ENCODE results near the gene CDON.
"Not testable (repeated sequence)": the region's sequence is repeated elsewhere in the genome, so short reads cannot be mapped to it uniquely, and the experiment has no call there.

The CDON gene

DNA sequence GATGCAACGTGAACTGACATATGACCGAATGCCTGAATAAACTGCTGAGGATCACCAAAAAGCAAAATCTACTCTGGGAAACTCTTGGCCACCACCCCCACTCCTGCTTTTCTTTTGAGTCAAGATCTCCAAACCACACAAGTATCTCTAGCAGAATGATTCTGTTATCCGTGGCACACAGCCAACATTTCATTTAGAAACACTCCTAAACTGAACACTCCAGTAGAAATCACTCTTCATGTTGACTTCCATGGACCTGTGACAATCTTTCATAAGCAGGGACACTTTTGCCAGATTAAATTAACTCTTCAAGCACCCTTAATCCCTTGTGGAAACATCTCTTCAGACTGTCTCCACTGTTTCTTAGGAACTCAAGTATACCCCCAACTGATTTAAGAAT, 72.4 kb downstream of the CDON start:
- DNase-seq, result no peak

GRCh38 chr11:125987066-125987641, 75.5 kb downstream of the CDON start:
- no peak for DNase-seq

- not testable (repeated sequence) for DNase-seq
Measured at GRCh38 chr11:125985956-125986355, 76.7 kb downstream of the CDON start.

GRCh38 chr11:125982348-125982730, 80.3 kb downstream of the CDON start:
- DNase-seq, result no peak

- no peak for DNase-seq
Measured at GRCh38 chr11:125980436-125980835, 82.2 kb downstream of the CDON start.

DNA sequence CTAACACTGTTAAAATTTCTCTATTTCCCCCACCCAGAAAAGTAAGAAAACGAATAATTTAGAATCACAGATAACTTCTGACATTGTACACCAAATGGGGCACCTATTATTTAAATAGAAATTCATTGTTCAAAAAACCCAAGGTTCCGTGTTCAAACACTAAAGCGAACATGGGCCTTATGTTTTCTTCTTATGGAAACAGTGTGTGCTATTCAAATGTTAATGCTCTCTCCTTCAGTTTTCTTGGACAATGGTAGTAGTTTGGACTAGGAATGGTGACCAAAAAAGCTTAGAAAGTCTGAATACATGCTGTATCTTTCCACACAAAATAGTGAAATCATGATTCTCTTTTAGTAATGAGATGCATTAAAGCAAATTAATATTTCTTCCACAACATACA, 83.2 kb downstream of the CDON start:
- DNase-seq, result no peak

- no peak for DNase-seq
Measured at GRCh38 chr11:125978778-125979407, 83.8 kb downstream of the CDON start.

GRCh38 chr11:125978181-125978716, 84.4 kb downstream of the CDON start:
- no peak for DNase-seq

DNA sequence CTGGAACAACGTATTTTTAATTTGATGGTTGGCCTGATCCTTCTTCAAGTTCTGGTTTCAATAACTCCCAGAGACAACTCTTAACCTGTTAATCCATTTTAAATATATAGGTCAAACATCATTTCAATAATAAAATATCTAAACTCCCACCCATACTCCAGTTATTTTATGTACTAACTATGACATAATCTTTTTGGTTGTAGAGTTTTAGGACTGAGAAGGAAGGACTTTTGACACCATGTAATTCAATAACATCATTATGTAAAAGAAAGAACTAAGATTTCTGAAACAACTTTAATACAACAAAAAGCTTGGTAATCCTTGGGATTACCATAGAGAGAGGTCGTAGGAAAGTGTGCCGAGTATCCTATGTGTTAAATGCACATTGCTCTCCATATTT, 85.3 kb downstream of the CDON start:
- no peak for DNase-seq

- DNase-seq, result no peak
Measured at GRCh38 chr11:125976156-125976555, 86.5 kb downstream of the CDON start.

DNA sequence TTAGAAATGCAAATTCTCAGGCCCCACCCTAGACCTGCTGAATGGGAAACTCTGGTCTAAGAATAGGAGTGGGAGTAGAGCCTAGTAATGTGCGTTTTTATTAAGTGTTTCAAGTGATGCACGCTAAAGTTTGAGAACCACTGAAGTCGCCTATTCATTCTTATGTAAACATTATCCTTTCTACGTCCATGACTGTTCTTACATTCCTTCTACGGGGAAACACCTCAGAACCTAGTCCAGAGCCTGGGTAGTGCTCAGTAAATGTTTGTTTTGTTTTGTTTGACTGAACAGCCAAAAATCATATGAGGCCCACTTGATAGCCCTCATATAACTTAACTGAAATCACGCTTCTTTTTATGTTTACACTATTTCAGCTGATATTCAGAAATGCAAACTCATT, 87.0 kb downstream of the CDON start:
- no peak for DNase-seq

GRCh38 chr11:125974284-125974683, 88.4 kb downstream of the CDON start:
- no peak for DNase-seq

- no peak for DNase-seq
Measured at GRCh38 chr11:125971618-125972017, 91.0 kb downstream of the CDON start.

GRCh38 chr11:125968354-125968753, 94.3 kb downstream of the CDON start:
- DNase-seq, result no peak

DNA sequence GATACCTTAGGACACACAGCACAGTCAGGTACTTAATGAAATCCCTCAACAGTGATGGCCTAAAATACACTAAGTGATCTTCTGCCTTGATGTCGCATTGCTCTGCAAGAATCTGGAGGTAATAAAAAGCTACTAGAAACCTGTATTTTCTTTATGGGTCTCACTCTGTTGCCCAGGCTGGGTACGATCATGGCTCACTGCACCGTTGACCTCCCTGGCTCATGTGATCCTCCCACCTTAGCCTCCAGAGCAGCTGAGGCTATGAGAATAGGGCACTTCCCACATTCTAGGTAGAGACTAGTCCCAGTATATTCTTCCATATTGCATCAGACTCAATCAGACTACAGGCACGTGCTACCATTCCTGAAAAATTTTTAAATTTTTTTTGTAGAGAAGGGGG, 95.2 kb downstream of the CDON start:
- no peak for DNase-seq

- no peak for DNase-seq
Measured at GRCh38 chr11:125960771-125961170, 101.9 kb downstream of the CDON start.

DNA sequence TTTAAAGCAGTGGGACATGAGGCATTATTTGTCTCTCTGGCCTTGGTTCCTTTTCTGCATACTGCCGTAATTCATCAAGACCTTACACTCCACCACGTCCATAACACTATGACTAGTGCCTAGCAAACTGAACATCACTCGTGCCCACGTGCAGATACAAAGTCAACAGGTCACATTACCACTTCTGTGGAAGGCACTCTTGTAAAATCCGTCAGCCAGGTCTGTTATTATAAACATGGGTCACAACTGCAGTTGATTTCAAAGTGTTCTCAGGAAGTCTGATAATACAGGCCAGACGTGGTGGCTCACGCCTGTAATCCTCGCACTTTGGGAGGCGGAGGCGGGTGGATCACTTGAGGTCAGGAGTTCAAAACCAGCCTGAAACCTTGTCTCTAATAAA, 102.7 kb downstream of the CDON start:
- DNase-seq, result no peak

DNA sequence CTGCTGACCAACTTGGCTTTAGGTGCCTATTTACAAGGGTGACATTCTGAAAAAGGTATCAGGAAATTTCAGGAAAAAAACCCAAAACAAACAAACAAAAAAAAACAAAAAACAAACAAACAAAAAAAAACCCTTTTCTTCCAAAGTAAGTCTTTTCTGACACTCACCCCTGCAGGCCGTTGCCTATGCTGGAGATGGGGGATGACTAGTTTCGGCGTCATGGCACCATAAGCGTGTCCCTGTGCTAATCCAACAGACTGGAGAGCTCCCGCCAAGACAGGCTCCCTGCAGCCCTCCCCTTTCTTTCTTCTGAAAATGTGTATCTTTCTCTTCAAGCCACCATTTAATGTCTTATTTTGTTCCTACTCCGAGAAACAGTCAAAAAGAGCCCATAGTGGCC, 103.2 kb downstream of the CDON start:
- no peak for DNase-seq

DNA sequence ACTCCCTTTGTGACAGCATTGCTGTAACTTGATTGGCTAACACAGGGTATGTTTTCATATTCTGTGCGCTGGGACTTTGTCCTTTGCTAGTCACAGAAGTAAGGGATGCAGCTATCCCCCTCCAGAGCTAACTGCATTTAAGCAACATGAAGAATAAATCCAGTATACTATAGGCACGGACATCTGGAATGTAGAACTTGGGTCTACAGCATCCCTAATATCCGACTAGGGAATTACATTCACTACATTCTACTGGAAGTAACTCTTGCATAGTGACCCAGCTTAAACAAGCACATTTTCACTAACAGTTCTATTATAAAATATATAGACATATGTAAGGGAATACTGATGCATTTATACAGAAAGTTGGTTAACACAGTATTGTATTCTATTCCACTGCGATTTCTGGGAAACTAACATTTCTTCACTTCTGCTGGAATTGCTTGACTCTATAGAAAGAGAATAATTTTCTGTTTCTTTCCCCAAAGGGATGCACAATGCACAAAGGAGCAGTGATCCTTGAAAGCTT, 103.7 kb downstream of the CDON start:
- DNase-seq, result no peak

GRCh38 chr11:125957618-125958332, 104.9 kb downstream of the CDON start:
- no peak for DNase-seq

DNA sequence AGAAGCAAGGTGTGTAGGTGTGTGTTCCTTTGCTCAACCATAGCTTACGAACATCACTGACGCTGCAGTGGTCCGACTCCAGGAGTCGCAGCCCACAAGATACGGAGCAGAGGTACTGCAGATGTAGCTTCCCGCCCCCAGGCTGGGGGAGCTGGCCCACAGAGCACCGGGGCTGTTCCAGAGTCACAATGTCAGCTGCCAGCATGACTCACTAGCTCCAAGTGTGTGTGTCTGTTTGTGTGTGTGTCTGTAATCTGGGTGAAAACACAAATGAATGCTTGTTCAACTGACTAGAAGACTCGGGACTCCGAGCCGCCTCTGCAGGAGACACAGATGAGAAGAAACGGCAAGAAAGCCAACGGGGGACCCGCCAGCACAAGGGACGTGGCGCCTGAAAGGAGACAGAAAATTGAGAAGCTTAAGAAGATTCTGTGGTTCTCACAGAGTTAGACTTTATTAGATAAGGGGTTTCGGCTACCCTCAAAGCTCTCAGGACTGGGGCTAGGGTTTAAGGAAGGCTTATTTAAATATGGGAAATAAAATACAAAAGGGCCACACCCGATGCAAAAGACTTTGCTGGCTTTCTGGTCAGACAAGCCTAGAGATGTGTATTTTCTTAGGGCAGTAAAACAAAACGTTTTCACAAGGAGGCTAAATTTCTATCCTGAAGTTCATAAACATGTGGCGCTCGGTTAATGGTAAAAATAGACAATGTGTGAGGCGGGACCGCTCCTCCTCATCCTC, 106.1 kb downstream of the CDON start:
- DNase-seq, result no peak

DNA sequence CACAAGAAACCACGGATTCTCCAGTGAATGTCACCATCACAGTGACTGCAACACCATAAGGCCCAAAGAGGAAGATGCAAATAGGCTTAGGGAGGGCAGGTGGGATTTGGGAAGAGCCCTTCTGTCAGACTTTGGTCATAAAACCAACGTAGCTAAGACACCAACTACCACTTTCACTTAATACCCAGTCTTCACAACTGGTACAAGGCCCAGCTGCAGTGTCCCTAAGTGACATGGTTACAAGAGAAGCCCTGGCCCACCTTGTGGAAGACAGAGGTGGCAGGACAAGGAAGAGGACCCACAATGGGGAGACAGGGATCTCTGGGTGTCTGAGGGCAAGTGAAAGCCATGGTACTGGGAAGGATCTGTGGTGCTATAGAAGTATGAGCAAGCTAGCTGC, 106.8 kb downstream of the CDON start:
- DNase-seq, result no peak

- no peak for DNase-seq
Measured at GRCh38 chr11:125954945-125955640, 107.6 kb downstream of the CDON start.
